Fibroblast of mammary gland (primary cell): ENCODE data around the gene ZP3.
A peak's percentile ranks its signal among the peaks of the same experiment; 100 is the strongest.
"Not testable (repeated sequence)": the region's sequence is repeated elsewhere in the genome, so short reads cannot be mapped to it uniquely, and the experiment has no call there.

Experiments used
- DNase-seq: peaks from one replicate; pipeline ENCODE4 v3.0.0-alpha.2; 2010; ENCODE audit warnings: low read depth
- H3K4me3 ChIP-seq: 2 replicates; pipeline ENCODE4 v1.5.1; 2011; ENCODE audit warnings: low read depth, mild to moderate bottlenecking, low read length, moderate library complexity; ENCODE audit not compliant: control insufficient read depth

Gene ZP3

DNA sequence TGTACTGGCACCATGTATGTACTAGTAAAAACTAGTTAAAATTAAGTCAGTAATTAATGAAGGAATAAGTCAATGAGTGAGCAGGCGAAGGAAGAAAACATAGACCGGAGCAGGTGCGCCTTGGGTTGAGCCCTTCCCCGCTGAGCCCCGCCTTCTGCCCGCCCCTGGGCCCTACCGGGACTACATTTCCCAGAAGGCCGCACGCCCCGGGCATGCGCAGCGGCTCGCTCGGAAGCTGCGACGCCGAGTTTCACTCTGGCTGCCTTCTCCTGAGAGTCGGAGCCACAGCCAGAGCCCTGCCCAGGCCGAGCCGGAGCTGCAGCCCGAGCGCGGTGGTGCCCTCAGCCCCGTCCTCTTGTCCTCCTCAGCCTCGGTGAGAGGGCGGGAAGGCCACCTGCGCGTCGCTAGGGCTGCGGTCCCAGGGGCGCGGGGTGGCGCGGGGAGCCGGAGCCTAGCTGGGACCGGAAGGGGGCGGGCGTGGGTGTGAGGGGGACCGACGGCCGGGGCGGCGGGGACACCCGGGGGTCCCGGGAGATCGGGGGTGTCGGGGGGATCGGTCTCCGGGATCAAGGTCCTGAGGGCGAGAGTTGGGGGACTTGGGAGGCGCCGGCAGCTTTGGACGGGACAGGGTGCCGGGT is 36.8 kb downstream of the ZP3 start, which contains the start of gene DTX2:
DTX2 (plus strand) TSS at position 246 of the 638 bp plus-strand sequence. CDS start 18,801 bp downstream, outside the sequence.
- not testable (repeated sequence) for DNase-seq
- peak within 1 kb of the TSS; percentile 25 for H3K4me3 ChIP-seq

DNA sequence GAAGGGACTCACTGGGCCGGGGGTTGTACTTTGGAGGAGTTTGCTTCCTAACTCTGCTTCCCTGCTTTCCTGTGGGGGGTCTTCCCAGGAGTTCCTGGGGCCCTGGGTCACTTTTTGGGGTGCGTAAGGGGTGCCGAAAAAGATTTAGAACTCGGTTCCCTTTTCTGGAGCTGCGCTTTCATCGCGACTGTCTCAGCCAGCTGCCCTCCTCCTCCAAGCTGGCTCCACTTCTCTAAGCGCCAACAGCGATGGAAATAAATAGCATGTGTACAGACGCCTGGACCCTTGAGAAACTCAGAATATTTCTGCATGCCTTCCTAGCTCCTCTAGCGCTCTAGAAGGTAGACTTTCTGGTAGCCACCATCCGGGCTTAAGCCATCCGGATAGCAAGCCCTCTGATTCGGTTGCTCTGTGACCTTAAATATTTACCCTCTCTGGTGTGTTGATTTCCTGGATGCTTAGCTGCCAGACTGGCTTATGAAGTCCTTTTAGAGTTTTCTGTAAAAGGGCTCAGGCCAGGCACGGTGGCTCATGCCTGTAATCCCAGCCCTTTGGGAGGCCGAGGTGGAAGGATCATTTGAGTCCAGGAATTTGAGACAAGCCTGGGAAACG is 37.6 kb downstream of the ZP3 start:
- DNase-seq, H3K4me3 ChIP-seq: not testable (repeated sequence)

DNA sequence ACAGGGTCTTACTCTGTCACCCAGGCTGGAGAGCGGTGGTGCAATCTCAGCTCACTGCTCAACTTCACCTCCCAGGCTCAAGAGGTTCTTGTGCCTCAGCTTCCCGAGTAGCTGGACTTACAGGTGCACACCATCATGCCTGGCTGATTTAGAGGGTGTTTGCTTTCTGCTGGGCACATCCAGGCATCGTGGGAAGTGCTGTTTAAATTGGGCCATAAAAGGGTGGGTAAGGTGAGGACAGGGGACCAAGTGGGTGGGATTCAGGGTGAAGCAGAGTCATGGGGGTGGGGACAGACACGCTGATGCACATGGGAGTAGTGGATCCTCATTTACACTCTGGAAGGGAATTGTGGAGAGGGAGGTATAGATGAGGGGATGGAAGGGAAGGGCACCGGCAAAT is 40.2 kb downstream of the ZP3 start:
- not testable (repeated sequence) for DNase-seq, H3K4me3 ChIP-seq

DNA sequence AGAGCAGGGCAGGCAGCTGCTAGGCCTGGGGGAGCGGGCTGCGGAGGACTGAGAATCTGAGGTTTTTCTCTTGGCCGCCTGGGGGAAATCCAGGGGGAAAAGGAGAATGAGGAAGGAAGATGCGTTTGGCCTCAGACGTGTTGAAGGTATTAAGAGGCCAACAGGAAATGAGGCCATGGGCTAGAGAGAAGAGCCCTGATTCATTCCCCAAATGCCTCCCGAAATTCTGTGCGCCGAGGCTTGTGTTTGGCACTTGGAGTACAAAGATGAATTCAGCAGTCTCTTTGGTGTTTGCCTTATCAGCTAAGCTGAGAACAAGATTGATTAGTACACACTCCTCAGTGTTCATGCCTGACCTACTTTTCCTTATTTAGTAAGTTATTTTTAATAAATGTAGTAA is 41.2 kb downstream of the ZP3 start:
- not testable (repeated sequence) for DNase-seq, H3K4me3 ChIP-seq

DNA sequence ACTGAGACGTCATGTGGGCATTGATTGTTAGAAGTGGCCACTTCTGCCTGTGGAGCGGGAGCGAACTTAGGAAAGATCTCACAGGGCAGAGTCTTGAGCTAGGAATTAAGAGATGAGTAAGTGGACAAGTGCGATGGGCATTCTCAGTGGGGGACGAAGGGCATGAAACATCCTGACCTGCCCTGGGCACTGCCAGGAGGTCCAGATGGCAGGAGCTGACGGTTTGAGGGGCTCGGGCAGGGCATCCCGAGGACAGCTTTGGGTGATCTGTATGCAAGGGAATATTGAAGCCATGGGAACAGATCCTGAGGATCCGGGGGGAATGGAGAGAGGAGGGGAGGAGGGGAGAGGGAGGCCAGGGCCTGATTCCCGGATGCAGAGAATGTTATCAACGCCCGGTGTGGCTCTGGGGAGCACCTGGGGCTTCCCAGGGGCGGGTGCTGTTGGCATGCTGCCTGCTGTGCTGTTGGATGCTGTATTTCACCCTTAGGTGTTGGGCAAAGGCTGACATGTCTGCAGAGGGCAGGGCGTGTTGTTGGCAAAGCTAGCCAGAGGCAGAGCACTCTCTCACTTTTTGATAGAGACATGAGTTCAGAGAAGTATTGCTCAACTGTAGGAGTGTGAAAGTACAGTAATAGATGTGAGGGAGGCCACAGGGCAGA is 43.1 kb downstream of the ZP3 start:
- H3K4me3 ChIP-seq, DNase-seq: not testable (repeated sequence)

DNA sequence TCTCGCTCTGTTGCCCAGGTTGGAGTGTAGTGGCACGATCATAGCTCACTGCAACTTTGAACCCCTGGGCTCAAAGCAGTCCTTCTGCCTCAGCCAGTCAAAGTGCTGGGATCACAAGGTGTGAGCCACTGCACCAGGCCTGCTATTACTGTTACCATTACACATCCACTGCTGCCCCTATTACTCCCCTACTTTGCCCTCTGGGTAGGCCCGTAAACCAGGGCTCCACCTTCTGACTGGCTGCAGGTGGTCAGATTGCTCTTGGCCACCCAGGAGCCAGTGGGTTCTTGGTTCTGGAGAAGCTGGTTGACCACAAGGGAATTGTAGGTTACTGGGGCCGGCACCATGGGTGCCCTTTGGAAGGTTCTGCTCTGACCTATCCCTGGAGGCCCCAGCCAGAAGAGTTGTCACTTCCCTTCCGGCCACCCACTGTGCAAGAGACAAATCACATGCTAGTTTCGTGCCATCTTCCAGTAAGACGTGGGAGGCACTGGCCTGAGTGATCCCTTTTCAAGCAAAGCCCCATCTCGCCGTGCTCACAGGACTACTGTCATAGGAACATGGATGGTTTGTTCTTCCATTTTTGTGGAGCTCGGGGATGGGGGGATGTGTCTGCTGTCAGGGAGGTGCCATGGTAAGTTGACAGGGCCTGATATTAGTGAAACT is 46.9 kb downstream of the ZP3 start:
- DNase-seq, H3K4me3 ChIP-seq: not testable (repeated sequence)

DNA sequence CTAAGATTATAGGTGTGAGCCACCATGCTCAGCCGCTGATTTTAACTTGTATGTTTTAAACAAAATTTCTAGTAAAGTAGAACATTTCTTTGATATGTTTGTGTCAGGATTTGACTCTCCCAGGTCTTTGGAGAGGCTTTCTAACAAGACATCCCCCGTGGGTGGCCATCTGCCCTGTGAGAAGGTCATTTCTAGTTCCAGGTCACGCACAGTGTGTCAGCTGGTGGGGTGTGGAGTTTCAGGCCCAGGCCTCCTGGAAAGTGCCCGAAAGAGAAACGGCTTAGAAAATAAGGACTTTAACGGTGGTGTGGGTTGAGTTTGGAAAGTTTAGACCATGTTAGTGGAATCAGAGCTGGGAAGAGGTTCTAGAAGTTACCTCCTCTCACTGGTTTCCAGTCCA is 48.3 kb downstream of the ZP3 start:
- DNase-seq = not testable (repeated sequence)

DNA sequence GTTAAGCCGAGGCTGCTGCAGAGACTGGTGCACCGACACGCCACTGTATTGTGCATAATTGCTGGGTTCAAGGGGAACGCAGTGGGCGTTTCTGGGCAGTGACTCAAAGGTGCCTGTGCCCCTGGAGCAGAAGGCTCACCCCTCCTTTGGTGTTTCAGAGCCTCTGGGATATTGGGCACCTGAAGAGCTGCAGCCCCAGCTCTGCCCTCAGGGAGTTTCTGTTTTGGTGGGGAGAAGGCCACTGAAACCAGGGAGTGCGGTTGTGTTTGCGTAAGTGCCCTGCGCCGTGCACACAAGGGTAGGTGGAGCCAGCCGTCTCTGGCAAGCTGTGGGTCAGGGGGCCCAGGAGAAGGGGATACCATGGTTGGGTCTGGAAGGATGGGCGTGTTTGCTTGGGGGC is 51.5 kb downstream of the ZP3 start:
- not testable (repeated sequence) for DNase-seq, H3K4me3 ChIP-seq

More for the DNA sequence above, 48.3 kb downstream of the ZP3 start:
- H3K4me3 ChIP-seq = not testable (repeated sequence)

DNA sequence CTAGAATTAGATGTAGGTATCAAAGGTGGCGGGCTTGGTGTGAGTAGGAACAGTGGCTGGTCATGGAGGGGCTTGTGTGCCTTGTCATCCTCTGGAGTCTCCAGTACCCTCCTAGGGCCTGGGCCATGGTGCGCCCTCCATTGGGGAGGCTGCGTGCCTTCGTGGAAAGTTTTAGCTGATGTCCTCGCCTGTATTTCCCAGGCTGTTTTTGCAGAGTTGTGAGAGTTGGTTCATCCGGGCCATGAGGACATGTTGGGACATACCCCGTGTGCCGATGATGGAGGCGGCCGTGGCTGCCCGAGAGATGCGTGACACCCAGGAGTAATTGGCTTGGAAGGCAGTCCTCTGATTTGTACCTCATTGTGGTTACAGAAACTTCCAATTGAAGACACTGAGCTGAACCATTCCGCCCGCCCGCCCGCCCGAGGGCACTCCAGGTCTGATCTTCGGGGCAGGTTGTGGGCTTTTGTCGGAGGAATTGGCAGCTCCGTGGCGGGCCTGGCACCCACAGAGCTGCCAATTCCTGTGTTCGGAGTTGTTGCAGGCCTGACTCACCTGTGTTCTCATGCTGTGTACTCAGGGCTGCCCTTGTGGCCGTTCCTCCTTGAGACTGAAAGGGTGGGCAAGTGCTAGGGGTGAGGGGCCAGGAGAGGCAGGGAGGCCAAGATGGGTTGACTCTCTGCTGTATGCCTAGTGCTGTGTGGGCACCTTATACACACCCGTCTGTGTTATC is 52.2 kb downstream of the ZP3 start:
- not testable (repeated sequence) for DNase-seq, H3K4me3 ChIP-seq

DNA sequence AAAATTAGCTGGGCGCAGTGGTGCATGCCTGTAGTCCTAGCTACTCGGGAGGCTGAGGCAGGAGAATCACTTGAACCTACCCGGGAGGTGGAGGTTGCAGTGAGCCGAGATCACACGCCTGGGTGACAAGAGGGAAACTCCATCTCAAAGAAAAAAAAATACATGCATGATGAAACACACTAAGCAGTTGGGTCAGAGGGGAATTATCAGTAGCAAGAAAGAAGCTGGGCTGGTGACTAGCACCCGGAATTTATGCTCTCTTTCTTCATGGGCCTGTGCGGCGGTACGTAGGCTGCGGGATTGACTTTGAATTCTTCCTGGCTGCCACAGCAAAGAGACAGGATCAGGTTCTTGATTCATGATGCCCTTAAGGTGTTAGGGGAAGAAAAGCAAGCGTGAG is 54.9 kb downstream of the ZP3 start:
- not testable (repeated sequence) for H3K4me3 ChIP-seq, DNase-seq

DNA sequence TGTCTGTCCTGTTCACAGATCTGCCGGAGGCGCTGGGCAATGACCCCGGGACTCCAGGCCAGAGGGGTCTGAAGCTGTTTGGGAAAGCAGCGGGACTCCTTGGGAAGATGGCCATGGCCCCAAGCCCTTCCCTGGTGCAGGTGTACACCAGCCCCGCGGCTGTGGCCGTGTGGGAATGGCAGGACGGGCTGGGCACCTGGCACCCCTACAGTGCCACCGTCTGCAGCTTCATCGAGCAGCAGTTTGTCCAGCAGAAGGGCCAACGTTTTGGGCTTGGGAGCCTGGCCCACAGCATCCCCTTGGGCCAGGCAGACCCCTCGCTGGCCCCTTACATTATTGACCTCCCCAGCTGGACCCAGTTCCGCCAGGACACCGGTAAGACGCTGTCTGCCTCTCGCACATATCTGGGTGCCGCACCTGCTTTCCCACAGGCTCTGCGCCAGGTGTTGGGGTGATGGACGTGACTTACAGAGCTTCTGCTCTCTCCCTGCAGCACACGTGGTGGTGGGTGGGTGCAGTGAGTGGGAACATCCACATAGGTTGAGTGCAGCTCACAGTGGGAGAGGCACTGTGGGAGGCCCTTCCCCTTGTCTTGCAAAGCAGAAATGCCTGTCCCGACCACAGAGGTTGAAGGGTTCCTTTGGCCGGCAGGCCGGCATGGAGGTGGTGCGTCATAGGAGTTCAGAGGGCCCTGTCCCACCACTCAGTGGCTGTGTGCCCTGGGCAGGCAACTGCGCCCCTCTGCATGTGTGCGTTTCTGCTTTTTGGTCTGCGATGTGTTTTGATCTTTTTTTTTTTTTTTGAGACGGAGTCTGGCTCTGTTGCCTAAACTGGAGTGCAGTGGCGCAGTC is 55.9 kb downstream of the ZP3 start:
- not testable (repeated sequence) for DNase-seq, H3K4me3 ChIP-seq

DNA sequence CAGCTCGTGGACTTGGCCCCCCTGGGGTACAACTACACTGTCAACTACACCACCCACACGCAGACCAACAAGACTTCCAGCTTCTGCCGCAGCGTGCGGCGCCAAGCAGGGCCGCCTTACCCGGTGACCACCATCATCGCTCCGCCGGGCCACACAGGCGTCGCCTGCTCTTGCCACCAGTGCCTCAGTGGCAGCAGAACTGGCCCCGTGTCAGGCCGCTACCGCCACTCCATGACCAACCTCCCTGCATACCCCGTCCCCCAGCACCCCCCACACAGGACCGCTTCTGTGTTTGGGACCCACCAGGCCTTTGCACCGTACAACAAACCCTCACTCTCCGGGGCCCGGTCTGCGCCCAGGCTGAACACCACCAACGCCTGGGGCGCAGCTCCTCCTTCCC is 57.9 kb downstream of the ZP3 start:
- not testable (repeated sequence) for DNase-seq, H3K4me3 ChIP-seq

DNA sequence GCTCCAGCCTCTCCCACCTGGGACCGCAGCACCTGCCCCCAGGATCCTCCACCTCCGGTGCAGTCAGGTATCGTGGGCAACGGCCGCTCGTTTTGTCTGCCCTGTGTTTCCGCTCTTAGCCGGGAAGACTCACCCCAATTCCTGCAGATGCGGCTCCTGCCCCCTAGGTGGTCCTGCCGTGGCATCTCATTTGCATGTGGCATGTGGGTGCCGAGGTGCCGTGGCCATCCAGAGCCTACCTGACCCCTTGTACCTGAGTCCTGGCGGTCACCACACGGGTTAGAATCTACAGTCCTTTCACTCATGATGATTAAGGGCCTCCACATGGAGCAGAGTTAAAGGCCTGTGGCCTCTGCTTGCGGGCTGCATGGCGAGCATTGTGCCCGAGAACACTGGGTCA is 58.3 kb downstream of the ZP3 start:
- not testable (repeated sequence) for DNase-seq, H3K4me3 ChIP-seq

DNA sequence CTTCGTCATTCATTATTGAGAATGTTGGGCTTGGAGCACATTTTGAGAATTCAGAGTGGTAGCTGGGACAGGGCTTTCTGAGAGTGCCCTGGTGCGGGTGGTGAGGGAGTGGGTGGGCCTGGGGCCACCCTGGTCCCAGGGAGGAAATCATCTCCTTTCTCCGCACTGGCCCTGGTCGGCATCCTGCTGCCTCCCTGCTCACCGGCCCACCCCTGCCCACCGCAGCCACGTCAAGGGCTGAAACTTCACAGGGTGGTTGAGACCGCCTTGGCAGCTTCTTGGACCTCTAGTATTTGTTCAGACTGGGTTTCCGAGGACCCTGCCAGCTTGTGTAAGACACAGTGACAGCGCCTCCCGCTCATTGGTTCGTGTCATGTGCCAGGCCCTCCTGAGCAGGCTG is 59.7 kb downstream of the ZP3 start:
- not testable (repeated sequence) for H3K4me3 ChIP-seq, DNase-seq

DNA sequence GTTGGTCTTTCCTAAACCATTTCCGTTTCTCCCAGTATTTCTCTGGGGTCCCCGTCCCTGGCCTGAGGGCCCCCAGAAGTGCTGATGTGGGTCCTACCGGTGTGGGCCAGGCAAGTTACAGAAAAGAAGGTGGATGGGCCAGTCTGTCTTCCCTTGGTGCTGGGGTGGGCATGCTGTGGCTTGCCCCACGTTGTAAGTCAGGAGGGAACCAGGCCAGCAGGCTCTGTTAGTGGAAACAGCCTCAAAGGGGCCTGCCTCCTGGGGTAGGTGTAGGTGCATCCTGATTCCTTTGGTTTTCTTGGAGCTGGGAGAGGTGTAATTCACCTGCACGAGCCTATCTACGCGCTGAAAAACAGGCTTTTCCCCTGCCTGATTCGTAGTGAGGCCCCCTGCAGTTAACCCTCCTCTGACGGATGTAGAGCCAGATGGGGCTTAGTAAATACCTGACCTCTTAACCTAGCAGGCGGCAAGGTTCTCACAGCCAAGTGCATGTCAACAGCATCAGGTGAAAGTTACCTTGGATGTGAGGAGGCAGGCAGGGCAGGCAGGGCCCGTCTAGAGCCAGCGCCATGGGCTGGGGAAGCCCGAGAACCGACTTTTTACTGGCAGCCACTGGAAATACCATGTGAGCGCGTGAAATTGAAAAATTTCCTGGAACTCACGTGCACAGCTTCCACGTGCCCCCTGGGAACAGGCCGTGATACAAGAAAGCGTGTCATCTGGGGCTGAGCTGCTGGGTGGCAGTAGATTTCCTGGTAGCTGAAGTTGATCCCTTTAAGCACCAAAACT is 61.3 kb downstream of the ZP3 start:
- H3K4me3 ChIP-seq = not testable (repeated sequence)

DNA sequence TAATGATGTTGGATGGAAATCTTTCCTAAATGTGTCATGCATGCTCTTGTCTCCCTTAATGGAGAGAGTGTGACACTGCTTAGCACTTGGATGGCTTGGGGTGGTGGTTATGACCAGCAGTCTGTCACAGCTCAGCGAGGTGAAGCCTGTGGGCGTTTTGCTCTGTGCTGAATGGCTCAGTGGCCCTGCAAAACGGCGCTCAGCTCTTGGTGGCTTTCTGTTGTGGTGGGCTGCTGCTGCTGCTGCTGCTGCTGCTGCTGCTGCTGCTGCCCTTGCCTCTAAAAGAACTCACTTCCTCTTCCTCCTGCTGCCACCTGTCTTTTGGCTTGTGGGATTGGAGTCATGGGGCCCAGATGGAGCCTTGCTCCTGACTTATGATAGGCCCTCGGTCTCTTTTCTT is 61.9 kb downstream of the ZP3 start:
- not testable (repeated sequence) for DNase-seq

More for the DNA sequence above, 61.3 kb downstream of the ZP3 start:
- DNase-seq = not testable (repeated sequence)

DNA sequence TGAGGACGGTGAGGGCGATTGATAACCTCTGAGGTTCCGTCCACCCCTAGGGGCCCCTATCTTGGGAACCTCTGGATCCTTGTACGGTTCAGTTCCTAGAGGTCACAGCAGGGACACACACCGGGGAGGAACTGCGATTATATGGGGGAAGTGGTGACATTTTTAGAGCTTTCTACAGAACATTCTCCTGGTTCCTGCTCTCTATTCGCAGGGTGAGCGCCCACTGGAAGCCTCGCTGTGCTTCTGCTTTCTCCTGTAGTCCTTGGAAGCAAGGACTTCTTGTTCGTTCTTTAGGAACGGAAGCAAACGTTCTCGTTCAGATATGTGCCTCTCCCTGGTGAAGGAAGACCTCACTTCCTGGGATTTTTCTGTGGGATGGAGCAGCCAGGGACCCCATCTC is 63.2 kb downstream of the ZP3 start:
- DNase-seq, H3K4me3 ChIP-seq: not testable (repeated sequence)

More for the DNA sequence above, 61.9 kb downstream of the ZP3 start:
- H3K4me3 ChIP-seq = not testable (repeated sequence)
